GM13976 (cell line): ENCODE data around the gene MYRIP.

ENCODE experiments used
- DNase-seq: peaks from one replicate; pipeline ENCODE4 v3.0.0; 2012; ENCODE audit warnings: low spot score
- in situ Hi-C: fragments of 300-500 bp; cut with MboI; formaldehyde crosslinking; loops from one replicate; pipeline ENCODE4 v1.12.0; 2022; ENCODE audit warnings: low sequenced_read_pairs, mixed read lengths, inconsistent platforms; ENCODE audit not compliant: unreplicated experiment
- TF ChIP-seq, protein P1 (sequence below): IDR thresholded peaks from 2 replicates; pipeline ENCODE4 v1.5.1; 2012; ENCODE audit warnings: borderline replicate concordance, mild to moderate bottlenecking; ENCODE audit not compliant: insufficient read depth; ENCODE audit errors: extremely low read depth, missing control alignments, control extremely low read depth

MYRIP gene

DNA sequence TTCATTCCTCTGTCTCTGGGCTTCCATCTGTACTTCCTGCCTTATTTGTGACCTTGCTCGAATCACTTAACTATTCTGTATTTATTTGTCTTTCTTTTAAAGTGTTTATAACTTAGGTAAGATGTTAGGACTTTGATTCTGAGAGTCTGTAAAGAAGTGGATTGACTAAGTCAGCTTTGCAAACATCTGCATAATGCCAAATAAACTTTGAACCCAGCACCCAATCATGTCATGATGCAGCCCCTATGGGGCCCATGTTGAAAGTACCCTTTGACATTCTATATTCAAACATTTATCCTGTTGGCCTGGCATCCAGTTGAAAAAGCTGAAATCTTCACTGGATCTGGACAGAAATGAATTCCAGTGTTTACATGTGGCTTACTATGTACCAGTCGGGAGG is 3.8 kb upstream of the MYRIP start:
- TF ChIP-seq, protein P1, sequence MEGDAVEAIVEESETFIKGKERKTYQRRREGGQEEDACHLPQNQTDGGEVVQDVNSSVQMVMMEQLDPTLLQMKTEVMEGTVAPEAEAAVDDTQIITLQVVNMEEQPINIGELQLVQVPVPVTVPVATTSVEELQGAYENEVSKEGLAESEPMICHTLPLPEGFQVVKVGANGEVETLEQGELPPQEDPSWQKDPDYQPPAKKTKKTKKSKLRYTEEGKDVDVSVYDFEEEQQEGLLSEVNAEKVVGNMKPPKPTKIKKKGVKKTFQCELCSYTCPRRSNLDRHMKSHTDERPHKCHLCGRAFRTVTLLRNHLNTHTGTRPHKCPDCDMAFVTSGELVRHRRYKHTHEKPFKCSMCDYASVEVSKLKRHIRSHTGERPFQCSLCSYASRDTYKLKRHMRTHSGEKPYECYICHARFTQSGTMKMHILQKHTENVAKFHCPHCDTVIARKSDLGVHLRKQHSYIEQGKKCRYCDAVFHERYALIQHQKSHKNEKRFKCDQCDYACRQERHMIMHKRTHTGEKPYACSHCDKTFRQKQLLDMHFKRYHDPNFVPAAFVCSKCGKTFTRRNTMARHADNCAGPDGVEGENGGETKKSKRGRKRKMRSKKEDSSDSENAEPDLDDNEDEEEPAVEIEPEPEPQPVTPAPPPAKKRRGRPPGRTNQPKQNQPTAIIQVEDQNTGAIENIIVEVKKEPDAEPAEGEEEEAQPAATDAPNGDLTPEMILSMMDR: no peak
- no peak for DNase-seq
- in situ Hi-C loops: no loop called here

DNA sequence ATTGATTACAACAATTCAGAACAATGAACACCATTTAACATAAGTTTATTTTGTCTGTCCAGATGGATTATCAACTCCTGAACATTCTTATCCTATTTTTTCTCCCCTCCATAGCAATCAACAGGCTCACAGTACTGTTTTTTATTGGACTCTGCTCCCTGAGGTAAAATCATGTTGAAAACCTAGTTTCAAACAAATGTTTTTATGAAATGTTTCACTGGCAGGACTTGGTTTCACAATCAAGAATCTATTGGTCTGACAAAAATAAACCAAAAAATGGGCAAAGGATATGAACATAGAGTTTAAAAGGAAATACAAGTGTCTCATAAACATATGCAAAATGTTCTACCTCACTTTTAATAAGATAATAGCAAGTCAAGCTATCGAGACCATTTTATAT is 2.6 kb upstream of the MYRIP start:
- in situ Hi-C loops: no loop called here
- TF ChIP-seq, protein P1: no peak
- no peak for DNase-seq

DNA sequence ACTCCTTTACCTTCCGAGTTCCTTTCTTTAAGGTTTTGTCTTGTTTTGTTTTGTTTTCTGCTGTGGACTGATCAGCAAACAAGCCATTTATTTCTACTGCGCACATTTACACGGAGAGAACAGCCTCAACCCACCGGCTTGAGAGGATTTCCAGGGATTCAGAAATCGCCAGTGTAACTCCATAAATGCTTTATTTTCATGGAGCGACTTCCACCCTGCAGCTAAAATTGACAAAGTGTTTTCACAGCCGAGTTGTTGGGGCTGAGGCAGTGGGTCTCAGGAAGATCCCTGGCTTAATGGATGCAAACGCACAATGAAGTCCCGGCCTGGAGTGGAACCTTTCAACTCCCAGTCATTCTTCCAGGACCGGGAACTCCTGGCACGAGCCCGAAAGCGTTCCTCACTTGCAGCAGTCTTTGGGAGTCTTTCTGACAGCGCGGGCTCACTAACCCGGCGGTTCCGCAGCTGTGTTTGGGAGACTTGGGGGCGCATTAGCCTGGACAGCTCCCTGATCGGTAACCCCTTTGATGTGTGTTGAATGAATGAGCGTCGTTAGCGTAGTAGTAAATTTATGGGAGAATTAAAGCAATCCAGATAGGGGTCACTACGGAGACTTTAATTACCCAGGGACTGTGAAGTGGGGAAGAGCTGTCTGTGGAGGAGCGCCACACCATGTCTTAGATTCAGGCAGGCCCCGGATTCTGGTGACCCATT is 785 bp upstream of the MYRIP start:
- in situ Hi-C loops: no loop called here

DNA sequence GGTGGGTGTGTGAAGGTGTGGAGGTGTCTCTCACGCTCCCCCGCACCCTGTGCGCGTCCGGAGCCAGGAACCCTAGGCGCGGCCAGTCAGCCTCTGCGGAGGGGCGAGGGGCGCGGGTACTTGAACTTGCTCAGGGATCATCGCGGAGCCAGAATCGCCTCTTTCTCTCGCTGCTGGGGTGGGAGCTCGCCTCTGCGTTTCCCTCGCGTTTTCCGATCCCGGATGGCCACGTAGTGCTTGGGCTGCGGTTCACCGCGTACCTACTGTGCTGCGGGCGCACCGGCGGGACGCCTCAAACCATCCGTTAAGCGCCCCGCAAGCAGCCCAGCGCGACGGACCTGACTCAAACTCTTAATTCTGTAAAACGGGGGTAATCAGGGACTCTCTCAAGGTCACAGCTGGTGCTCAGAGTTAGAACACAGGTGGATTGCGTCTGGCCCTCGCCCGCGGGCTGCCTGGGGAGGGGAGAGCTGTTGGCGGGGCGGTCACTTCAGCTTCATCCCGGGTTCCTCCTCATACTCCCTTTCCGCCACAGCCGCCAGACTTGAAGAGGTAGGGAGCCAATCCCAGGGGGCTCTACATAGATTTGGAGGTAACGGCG is 686 bp downstream of the MYRIP start:
- in situ Hi-C loops: no loop called here
- TF ChIP-seq, protein P1: no peak
- DNase-seq: peak; percentile 24

More for the DNA sequence above, 785 bp upstream of the MYRIP start:
- TF ChIP-seq, protein P1: no peak
- peak; percentile 14 for DNase-seq

DNA sequence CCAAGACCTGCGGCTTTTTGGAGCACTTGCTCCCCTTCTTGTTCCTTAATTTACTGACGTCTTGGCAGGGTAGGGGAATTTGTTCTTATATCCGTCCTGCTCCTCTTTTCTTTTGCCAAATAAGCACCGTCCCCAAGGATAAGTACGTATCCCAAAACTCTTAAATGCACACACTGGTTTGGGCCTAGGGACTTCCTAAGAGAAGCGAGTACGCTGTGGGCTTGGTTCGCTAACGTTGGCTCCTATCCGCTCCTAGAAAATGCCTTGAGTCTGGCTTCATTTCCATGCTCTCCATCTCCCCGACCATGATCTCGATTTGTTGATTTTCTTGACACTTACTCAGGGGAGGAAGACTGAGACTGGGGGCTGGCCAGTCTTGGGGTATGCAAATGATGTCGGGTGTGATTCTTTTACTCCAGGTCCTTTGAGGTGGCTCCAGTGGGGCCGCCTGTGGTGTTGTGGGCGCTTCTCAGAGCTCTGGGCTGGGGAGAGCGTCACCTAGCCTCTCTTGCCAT is 1.3 kb downstream of the MYRIP start:
- TF ChIP-seq, protein P1: no peak
- in situ Hi-C loops: no loop called here
- DNase-seq: no peak

DNA sequence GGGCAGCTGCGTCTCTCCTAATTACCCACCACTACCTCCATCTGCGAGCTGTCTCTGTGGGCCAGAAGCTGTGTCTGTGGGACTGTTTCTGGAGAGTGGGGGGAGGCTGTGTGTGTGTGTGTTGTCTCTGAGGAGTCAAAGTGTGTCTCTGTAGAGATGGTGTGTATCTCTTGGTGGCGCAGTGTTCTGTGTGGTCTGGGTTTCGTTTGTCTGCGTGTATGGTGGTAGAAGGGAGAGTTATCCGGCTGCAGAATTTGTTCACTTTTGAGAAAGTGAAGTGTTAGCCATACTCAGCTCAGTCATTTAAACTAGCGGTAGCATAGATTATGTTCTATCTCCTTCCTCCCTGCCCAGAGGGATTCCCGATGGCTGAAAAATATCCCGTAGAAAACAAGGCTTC is 2.2 kb downstream of the MYRIP start:
- in situ Hi-C loops: no loop called here
- DNase-seq: no peak
- TF ChIP-seq, protein P1: no peak

DNA sequence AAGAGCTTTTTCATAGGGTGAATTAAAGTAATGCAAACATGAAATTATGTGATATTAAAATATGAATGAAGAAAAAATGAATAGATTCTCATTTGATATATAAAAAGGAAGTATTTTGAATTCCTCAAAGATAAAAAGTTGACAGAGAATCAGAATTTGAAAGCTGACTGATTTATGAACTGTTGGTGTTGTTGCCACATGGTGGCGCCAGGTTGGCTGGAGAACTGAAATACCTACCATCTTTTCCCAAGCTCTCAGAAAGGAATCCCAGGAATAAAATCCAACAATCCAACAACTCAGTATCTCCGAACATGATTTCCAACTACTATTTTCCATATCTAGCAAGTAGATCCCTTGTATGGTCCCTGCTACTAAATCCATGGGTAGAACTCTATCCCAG is 3.1 kb downstream of the MYRIP start:
- TF ChIP-seq, protein P1: peak; percentile 13
- in situ Hi-C loops: no loop called here
- no peak for DNase-seq
